Activated B cell treated with CpG ODN at 0.5 μM for 24 hours (primary cell): Measurements from ENCODE around the gene EIF2B5. TPM values are rescaled to one million over a fixed set of nuclear protein-coding genes. Genes with fewer than 3 reads are reported as not detected.
A peak's percentile ranks its signal among the peaks of the same experiment; 100 is the strongest.

Experiments used
- ATAC-seq: fragments of 200-7000 bp; cut with Tn5 transposase; one replicate; pipeline ENCODE4 v1.10.0; 2021; ENCODE audit warnings: low read depth, mild to moderate bottlenecking, moderate library complexity
- CTCF ChIA-PET: fragments of 350-600 bp; sonication (Branson Sonifier 250); formaldehyde crosslinking; loops from one replicate; lab custom pipeline; 2021; ENCODE audit warnings: antibody characterized with exemption; lab: Charles Lee
- POLR2A ChIA-PET: fragments of 350-600 bp; sonication (Branson Sonifier 250); formaldehyde crosslinking; loops from one replicate; lab custom pipeline; 2021; ENCODE audit warnings: antibody characterized with exemption; lab: Charles Lee
- DNase-seq: peaks from one replicate; pipeline ENCODE4 v3.0.0; 2022
- H3K27ac Mint-ChIP-seq: one replicate; pipeline ENCODE4 v1.8.0; 2020; ENCODE audit warnings: mixed read lengths
- H3K27me3 Mint-ChIP-seq: one replicate; pipeline ENCODE4 v1.8.0; 2021; ENCODE audit warnings: mixed read lengths
- H3K36me3 Mint-ChIP-seq: one replicate; pipeline ENCODE4 v1.8.0; 2021; ENCODE audit warnings: low read depth, mixed read lengths
- H3K4me1 Mint-ChIP-seq: one replicate; pipeline ENCODE4 v1.8.0; 2021; ENCODE audit warnings: mixed read lengths
- H3K4me3 Mint-ChIP-seq: one replicate; pipeline ENCODE4 v1.8.0; 2020; ENCODE audit warnings: mild to moderate bottlenecking, mixed read lengths
- H3K9me3 Mint-ChIP-seq: one replicate; pipeline ENCODE4 v1.8.0; 2020; ENCODE audit warnings: mixed read lengths
- intact Hi-C: fragments of 100-400 bp; cut with micrococcal nuclease; formaldehyde crosslinking; loops from one replicate; pipeline ENCODE4 v1.15.1; 2024
- total RNA-seq: library from RNA; stranded (reverse); gene quantifications from 2 replicates; pipeline ENCODE4 v1.2.3, GENCODE V29; 2022
- TF ChIP-seq, protein P1 (sequence below): fragments of 200-600 bp; IDR thresholded peaks from one replicate; pipeline ENCODE4 v1.8.0; 2022; ENCODE audit warnings: antibody characterized with exemption, mild to moderate bottlenecking

Gene EIF2B5
- total RNA-seq, result 72.0 and 74.2 TPM in 2 replicates

DNA sequence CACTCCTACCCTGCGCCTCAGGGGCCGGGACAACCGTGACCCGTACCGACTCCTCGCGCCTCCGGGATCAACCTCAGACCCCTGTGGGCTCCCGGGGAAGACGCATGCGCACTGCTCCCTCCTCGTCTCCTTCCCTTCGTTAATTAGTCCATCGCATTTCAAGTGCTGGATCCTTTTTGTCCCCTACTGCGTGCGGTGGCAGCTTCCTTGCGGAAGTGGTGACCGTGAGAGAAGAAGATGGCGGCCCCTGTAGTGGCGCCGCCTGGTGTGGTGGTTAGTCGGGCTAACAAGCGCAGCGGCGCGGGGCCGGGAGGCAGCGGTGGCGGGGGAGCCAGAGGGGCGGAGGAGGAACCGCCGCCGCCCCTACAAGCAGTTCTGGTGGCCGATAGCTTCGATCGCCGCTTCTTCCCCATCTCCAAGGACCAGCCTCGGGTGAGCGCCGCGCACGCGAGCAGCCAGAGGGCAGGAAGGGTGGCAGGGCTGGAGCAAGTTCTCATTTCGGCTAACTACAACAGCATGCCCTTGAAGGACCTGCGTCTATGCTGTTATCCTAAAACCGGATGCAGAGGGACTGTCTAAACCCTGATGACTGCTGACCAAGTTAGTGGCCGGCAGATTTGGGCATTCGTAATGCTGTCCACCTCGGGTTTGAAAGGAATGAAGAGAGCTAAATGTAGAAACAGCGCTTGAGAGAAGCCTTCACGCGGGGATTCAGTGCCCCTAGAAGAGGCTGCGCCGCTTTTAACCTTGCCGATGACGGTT lies at the start of gene EIF2B5:
TSS of gene EIF2B5 (plus strand) at position 210 of the 762 bp plus-strand sequence. CDS start at position 238, 28 bp downstream.
- ATAC-seq, result peak; percentile 90
- H3K27me3 Mint-ChIP-seq, result no peaks in the 10 kb centered on the region
- CTCF ChIA-PET, result interaction anchor here (0.7 to 1.6 kb wide), 4 partner anchors 9 to 251 kb away, joined by 3 to 5 read pairs (median 4); partner anchors contain the start of gene PARL
- H3K36me3 Mint-ChIP-seq, result peaks cover 33% of the 10 kb centered on the region
- H3K4me1 Mint-ChIP-seq, result peaks cover 33% of the 10 kb centered on the region
- H3K27ac Mint-ChIP-seq, result peak within 1 kb of the TSS; percentile 96
- TF ChIP-seq, protein P1, sequence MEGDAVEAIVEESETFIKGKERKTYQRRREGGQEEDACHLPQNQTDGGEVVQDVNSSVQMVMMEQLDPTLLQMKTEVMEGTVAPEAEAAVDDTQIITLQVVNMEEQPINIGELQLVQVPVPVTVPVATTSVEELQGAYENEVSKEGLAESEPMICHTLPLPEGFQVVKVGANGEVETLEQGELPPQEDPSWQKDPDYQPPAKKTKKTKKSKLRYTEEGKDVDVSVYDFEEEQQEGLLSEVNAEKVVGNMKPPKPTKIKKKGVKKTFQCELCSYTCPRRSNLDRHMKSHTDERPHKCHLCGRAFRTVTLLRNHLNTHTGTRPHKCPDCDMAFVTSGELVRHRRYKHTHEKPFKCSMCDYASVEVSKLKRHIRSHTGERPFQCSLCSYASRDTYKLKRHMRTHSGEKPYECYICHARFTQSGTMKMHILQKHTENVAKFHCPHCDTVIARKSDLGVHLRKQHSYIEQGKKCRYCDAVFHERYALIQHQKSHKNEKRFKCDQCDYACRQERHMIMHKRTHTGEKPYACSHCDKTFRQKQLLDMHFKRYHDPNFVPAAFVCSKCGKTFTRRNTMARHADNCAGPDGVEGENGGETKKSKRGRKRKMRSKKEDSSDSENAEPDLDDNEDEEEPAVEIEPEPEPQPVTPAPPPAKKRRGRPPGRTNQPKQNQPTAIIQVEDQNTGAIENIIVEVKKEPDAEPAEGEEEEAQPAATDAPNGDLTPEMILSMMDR, result no peak
- POLR2A ChIA-PET, result interaction anchor here (0.5 to 2.9 kb wide), 21 partner anchors 9 to 1123 kb away, joined by 3 to 14 read pairs (median 4); partner anchors contain the start of genes ABCC5, ABCF3, AP2M1 and CAMK2N2
- H3K4me3 Mint-ChIP-seq, result peak within 1 kb of the TSS; percentile 98
- H3K9me3 Mint-ChIP-seq, result no peaks in the 10 kb centered on the region
- intact Hi-C loops, result loop anchor here (1.0 to 2.0 kb wide), 10 partner anchors 20 to 240 kb away; partner anchors contain the start of genes ABCC5, ABCF3, AP2M1 and DVL3
- peak; percentile 80 for DNase-seq

DNA sequence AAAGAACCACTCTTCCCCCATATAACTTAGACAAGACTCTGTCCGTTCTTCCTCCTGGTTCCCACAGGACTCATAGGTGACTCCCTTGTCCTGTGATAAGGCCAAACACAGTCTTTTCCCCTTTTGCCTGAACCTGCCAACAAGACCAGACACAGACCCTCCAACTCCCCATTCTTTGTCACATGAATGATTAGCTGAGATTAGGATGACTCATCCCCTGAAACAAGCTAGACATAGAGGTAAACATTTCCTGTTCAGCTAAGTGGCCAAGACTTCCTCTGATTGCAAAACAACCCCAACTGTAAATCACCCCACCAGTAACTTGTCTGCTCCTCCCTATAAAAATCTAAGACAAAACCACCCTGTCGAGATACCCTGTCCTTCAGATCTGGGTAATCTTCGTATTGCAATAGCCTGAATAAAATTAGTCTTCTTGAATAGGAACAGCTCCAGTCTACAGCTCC lies 49.7 kb upstream of the EIF2B5 start:
- H3K4me1 Mint-ChIP-seq, result peaks cover 4% of the 10 kb centered on the region
- H3K36me3 Mint-ChIP-seq, result no peaks in the 10 kb centered on the region
- H3K9me3 Mint-ChIP-seq, result peaks cover 3% of the 10 kb centered on the region
- H3K4me3 Mint-ChIP-seq, result no peak overlapping the region
- intact Hi-C loops, result no loop called here
- DNase-seq, result no peak
- CTCF ChIA-PET, result no interaction called here
- POLR2A ChIA-PET, result no interaction called here
- no peak overlapping the region for H3K27ac Mint-ChIP-seq
- no peak for ATAC-seq
- TF ChIP-seq, protein P1, result no peak
- no peaks in the 10 kb centered on the region for H3K27me3 Mint-ChIP-seq

DNA sequence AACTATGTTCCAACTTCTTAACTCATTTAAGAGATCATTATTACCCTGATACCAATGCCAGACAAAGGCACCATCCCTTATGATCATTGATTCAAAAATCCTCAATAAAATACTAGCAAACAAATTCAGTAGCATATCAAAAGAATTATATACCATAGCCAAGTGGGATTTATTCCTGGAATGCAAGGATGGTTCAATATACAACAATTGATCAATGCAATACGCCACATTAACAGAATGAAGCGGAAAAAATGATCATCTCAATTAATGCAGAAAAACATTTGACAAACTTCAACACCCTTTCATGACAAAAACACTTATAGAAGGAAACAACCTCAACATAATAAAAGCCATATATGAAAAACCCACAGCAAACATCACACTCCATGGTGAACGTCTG lies 43.0 kb upstream of the EIF2B5 start:
- DNase-seq (no peak), ATAC-seq (no peak)
- CTCF ChIA-PET, result no interaction called here
- TF ChIP-seq, protein P1, result no peak
- H3K4me3 Mint-ChIP-seq, result no peak overlapping the region
- no peaks in the 10 kb centered on the region for H3K4me1 Mint-ChIP-seq
- H3K27ac Mint-ChIP-seq, result no peak overlapping the region
- H3K9me3 Mint-ChIP-seq, result peaks cover 5% of the 10 kb centered on the region
- intact Hi-C loops, result no loop called here
- peaks cover 4% of the 10 kb centered on the region for H3K36me3 Mint-ChIP-seq
- H3K27me3 Mint-ChIP-seq, result peaks cover 7% of the 10 kb centered on the region
- POLR2A ChIA-PET, result no interaction called here

DNA sequence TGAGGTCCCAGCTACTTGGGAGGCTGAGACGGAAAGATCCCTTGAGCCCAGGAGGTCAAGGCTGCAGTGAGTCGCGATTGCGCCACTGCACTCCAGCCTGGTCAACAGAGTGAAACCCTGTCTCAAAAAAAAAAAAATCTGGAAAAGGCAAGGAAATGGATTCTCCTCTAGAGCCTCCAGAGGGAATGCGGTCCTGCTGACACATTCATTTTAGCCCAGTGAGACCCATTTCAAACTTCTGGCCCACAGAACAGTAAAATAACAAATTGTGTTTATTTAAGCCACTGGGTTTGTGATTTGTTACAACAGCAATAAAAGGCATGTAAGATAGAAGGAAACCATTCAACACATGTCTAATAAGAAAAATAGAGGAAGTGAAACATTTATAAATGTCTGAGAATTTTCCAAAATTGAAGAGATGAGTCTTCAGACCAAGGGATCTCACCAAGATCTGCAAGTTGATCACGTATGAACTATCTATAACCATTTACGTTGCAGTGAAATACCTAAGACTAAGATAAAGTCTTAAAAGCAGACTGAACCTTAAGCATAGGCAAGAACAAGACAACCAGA lies 38.3 kb upstream of the EIF2B5 start, which contains the start of gene HTR3E:
TSS of gene HTR3E (plus strand) at position 254 of the 573 bp plus-strand sequence. CDS start 466 bp downstream, outside the sequence.
- intact Hi-C loops, result no loop called here
- no peak within 1 kb of the TSS for H3K27ac Mint-ChIP-seq
- no peak for DNase-seq
- no peak for ATAC-seq
- H3K27me3 Mint-ChIP-seq, result peaks cover 7% of the 10 kb centered on the region
- H3K4me3 Mint-ChIP-seq, result no peak within 1 kb of the TSS
- TF ChIP-seq, protein P1, result no peak
- ChIA-PET POLR2A (no interaction called here), CTCF (no interaction called here)
- H3K9me3 Mint-ChIP-seq, result no peaks in the 10 kb centered on the region
- peaks cover 4% of the 10 kb centered on the region for H3K36me3 Mint-ChIP-seq
- H3K4me1 Mint-ChIP-seq, result no peaks in the 10 kb centered on the region

DNA sequence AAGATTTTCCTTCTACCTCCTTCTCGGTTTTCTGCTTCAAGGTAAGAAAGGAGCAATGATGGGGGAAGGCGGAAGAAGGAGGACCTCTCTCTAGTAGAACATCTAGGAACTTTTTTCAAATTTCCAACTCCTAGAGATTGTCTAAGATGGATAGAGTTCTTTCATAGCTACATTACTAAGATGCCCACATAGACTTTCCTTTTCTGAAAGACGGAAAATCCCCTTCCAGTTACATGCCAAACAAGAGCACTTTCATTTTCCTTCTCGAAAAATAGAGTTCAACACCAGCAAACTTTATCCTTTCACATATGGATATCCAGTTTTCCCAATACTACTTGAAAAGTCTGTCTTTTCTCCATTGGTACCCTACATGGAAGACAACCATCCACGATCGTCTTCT lies 37.6 kb upstream of the EIF2B5 start:
- no peak overlapping the region for H3K27ac Mint-ChIP-seq
- CTCF ChIA-PET, result no interaction called here
- H3K36me3 Mint-ChIP-seq, result no peaks in the 10 kb centered on the region
- no peak overlapping the region for H3K4me3 Mint-ChIP-seq
- DNase-seq, result no peak
- POLR2A ChIA-PET, result no interaction called here
- TF ChIP-seq, protein P1, result no peak
- intact Hi-C loops, result no loop called here
- H3K4me1 Mint-ChIP-seq, result no peaks in the 10 kb centered on the region
- ATAC-seq, result no peak
- peaks cover 4% of the 10 kb centered on the region for H3K27me3 Mint-ChIP-seq
- no peaks in the 10 kb centered on the region for H3K9me3 Mint-ChIP-seq
